HepG2 (cell line): ENCODE results near the gene SLC25A22. TPM values are rescaled to one million over a fixed set of nuclear protein-coding genes. Genes with fewer than 3 reads are reported as not detected.

Experiments used
- ATAC-seq: fragments of 200-7000 bp; cut with Tn5 transposase; 3 replicates; pipeline ENCODE4 v1.9.1; 2020; ENCODE audit warnings: mild to moderate bottlenecking, moderate library complexity
- BruUV-seq: library from RNA; stranded (reverse); fragments of 400-500 nt; replicated peaks from 2 replicates; lab custom pipeline; 2021; lab: Mats Ljungman, UMichigan
- CTCF ChIA-PET: fragments of 300-600 bp; formaldehyde crosslinking; extraction: SDS; loops from one replicate; lab custom pipeline; 2021; ENCODE audit warnings: low total read pairs, inconsistent platforms, low intra/inter-chr PET ratio; lab: Yijun Ruan, JAX
- POLR2A ChIA-PET: fragments of 350-600 bp; sonication (Branson Sonifier 250); formaldehyde crosslinking; loops from one replicate; lab custom pipeline; 2020; ENCODE audit warnings: antibody characterized with exemption, inconsistent platforms; lab: Yijun Ruan, JAX
- DNase-seq: peaks from one replicate; pipeline ENCODE4 v3.0.0-alpha.2; 2015; ENCODE audit warnings: low spot score
- FAIRE-seq: peaks from 3 replicates; lab custom pipeline; 2011; peaks lifted over from hg19 to GRCh38; lab: Jason Lieb, UNC
- H2AFZ ChIP-seq: one replicate; pipeline ENCODE4 v1.6.1; 2011; ENCODE audit warnings: low read length, inconsistent platforms
- H3K27ac ChIP-seq: fragments of 300-600 bp; 3 replicates; pipeline ENCODE4 v1.8.0; 2011; ENCODE audit warnings: mixed run types, mild to moderate bottlenecking, mixed read lengths, low read length, inconsistent platforms; ENCODE audit not compliant: insufficient read depth; ENCODE audit errors: extremely low read length
- H3K27me3 ChIP-seq, 2 experiments: fragments of 200-600 bp in 1 of 2; 2 replicates in 1 of 2; 3 replicates in 1 of 2; pipeline versions ENCODE4 v1.6.0 to v1.8.0; 2011; ENCODE audit warnings: low read length in 2 of 2, mild to moderate bottlenecking in 2 of 2, moderate library complexity in 2 of 2, inconsistent platforms in 1 of 2; ENCODE audit not compliant: insufficient read depth in 2 of 2, control insufficient read depth in 1 of 2
- H3K36me3 ChIP-seq, 2 experiments: fragments of 200-600 bp in 1 of 2; replicated peaks in 1 of 2; 2 replicates in 1 of 2; 3 replicates in 1 of 2; pipeline versions ENCODE4 v1.5.1 to v1.8.0; 2011; ENCODE audit warnings: low read length in 2 of 2, inconsistent platforms in 1 of 2; ENCODE audit not compliant: insufficient read depth in 2 of 2, control insufficient read depth in 1 of 2
- H3K4me1 ChIP-seq: 2 replicates; pipeline ENCODE4 v1.5.1; 2012; ENCODE audit warnings: low read length, inconsistent platforms; ENCODE audit not compliant: insufficient read depth
- H3K4me2 ChIP-seq: 2 replicates; pipeline ENCODE4 v1.6.0; 2011; ENCODE audit warnings: low read depth, low read length, inconsistent platforms
- H3K4me3 ChIP-seq, 3 experiments: fragments of 200-600 bp in 1 of 3; sonication (generic), shearing (Covaris generic) in 1 of 3; replicated peaks in 1 of 3; 2 replicates each; pipeline ENCODE4 v1.5.1; 2011 to 2016; ENCODE audit warnings: low read length in 3 of 3, inconsistent platforms in 2 of 3, low read depth in 2 of 3, mild to moderate bottlenecking in 2 of 3, control low read depth in 1 of 3, mixed read lengths in 1 of 3; ENCODE audit not compliant: insufficient read depth in 1 of 3
- H3K79me2 ChIP-seq: one replicate; pipeline ENCODE4 v1.6.1; 2011; ENCODE audit warnings: low read length, inconsistent platforms; ENCODE audit not compliant: insufficient read depth
- H3K9ac ChIP-seq: 2 replicates; pipeline ENCODE4 v1.6.0; 2011; ENCODE audit warnings: mild to moderate bottlenecking, low read depth, low read length, inconsistent platforms; ENCODE audit not compliant: insufficient read depth
- H3K9me3 ChIP-seq: 2 replicates; pipeline ENCODE4 v1.5.1; 2012; ENCODE audit warnings: mild to moderate bottlenecking, low read length
- H4K20me1 ChIP-seq: 2 replicates; pipeline ENCODE4 v1.6.0; 2011; ENCODE audit warnings: inconsistent platforms, mild to moderate bottlenecking, low read length, moderate library complexity; ENCODE audit not compliant: insufficient read depth
- AGO2 ChIP-seq: fragments of 200-400 bp; formaldehyde crosslinking; optimal IDR thresholded peaks from 2 replicates; pipeline ENCODE3; 2017; ENCODE audit warnings: mild to moderate bottlenecking, low read depth, low read length, moderate library complexity
- ATF1 ChIP-seq: IDR thresholded peaks from 2 replicates; pipeline ENCODE4 v1.6.1; 2016; ENCODE audit warnings: mild to moderate bottlenecking, control low read depth
- BHLHE40 ChIP-seq: IDR thresholded peaks from 2 replicates; pipeline ENCODE4 v1.6.1; 2011; ENCODE audit warnings: low read length, improper control_type of control experiment
- CEBPB ChIP-seq: IDR thresholded peaks from 2 replicates; pipeline ENCODE4 v1.6.1; 2011; ENCODE audit warnings: low read depth, low read length, improper control_type of control experiment, borderline replicate concordance
- CSRNP1 ChIP-seq: sonication (generic); formaldehyde crosslinking; IDR thresholded peaks from 2 replicates; pipeline ENCODE4 v1.8.1; 2023; ENCODE audit warnings: mild to moderate bottlenecking, missing genetic modification reagents
- DMAP1 ChIP-seq: IDR thresholded peaks from 2 replicates; pipeline ENCODE4 v1.6.1; 2016
- HOXA5 ChIP-seq: sonication (generic); formaldehyde crosslinking; IDR thresholded peaks from 2 replicates; pipeline ENCODE4 v1.4.0; 2020; ENCODE audit warnings: missing genetic modification reagents
- NCOA5 ChIP-seq: sonication (generic); formaldehyde crosslinking; IDR thresholded peaks from 2 replicates; pipeline ENCODE4 v1.4.0; 2020; ENCODE audit warnings: missing genetic modification reagents
- PITX1 ChIP-seq: sonication (generic); formaldehyde crosslinking; IDR thresholded peaks from 2 replicates; pipeline ENCODE4 v1.5.1; 2020; ENCODE audit warnings: mild to moderate bottlenecking, missing genetic modification reagents
- REST ChIP-seq, 2 experiments: IDR thresholded peaks; 2 replicates each; pipeline ENCODE4 v1.6.1; 2011 to 2012; ENCODE audit warnings: low read length in 2 of 2, borderline replicate concordance in 1 of 2, low read depth in 1 of 2, mild to moderate bottlenecking in 1 of 2, moderate library complexity in 1 of 2
- SCMH1 ChIP-seq: sonication (generic); formaldehyde crosslinking; IDR thresholded peaks from 2 replicates; pipeline ENCODE4 v1.9.0; 2021; ENCODE audit warnings: missing genetic modification reagents, mild to moderate bottlenecking, borderline replicate concordance
- SMARCC2 ChIP-seq: fragments of 450-650 bp; IDR thresholded peaks from 2 replicates; pipeline ENCODE4 v1.6.1; 2017; ENCODE audit warnings: antibody characterized with exemption, mild to moderate bottlenecking
- SRSF9 ChIP-seq: fragments of 200-400 bp; formaldehyde crosslinking; IDR thresholded peaks from 2 replicates; pipeline ENCODE4 v1.6.1; 2018; ENCODE audit warnings: borderline replicate concordance, mild to moderate bottlenecking, low read depth, low read length; ENCODE audit not compliant: insufficient read depth, poor library complexity, severe bottlenecking
- SRY ChIP-seq: sonication (generic); formaldehyde crosslinking; IDR thresholded peaks from 2 replicates; pipeline ENCODE4 v1.8.0; 2022; ENCODE audit warnings: mild to moderate bottlenecking, missing genetic modification reagents
- TOPORS ChIP-seq: sonication (generic); formaldehyde crosslinking; IDR thresholded peaks from 2 replicates; pipeline ENCODE4 v1.8.0; 2023; ENCODE audit warnings: mild to moderate bottlenecking, missing genetic modification reagents
- ZBTB42 ChIP-seq: sonication (generic); formaldehyde crosslinking; IDR thresholded peaks from 2 replicates; pipeline ENCODE4 v1.5.0; 2020; ENCODE audit warnings: mild to moderate bottlenecking, missing genetic modification reagents
- ZNF143 ChIP-seq: sonication (generic); formaldehyde crosslinking; IDR thresholded peaks from 2 replicates; pipeline ENCODE4 v1.4.0; 2020; ENCODE audit warnings: missing genetic modification reagents
- ZNF510 ChIP-seq: sonication (generic); formaldehyde crosslinking; IDR thresholded peaks from 2 replicates; pipeline ENCODE4 v1.4.0; 2020; ENCODE audit warnings: low read depth, mild to moderate bottlenecking, missing genetic modification reagents
- ZNF576 ChIP-seq: sonication (generic); formaldehyde crosslinking; IDR thresholded peaks from 2 replicates; pipeline ENCODE4 v1.4.0; 2020; ENCODE audit warnings: mild to moderate bottlenecking, missing genetic modification reagents
- WGBS: methylation state at CpG from one replicate; pipeline ENCODE4 v1.1.6; 2017; ENCODE audit warnings: low lambda C conversion rate; 5-methylcytosine and 5-hydroxymethylcytosine counted together
- in situ Hi-C: cut with HindIII; loops from 2 replicates; pipeline ENCODE4 v1.10.0; 2017; ENCODE audit warnings: low pct_unique_long_range_greater_than_20kb; ENCODE audit not compliant: extremely low pct_ligation_motif_present
- intact Hi-C: fragments of 100-400 bp; cut with micrococcal nuclease; formaldehyde crosslinking; loops from one replicate; pipeline ENCODE4 v1.10.0; 2022; ENCODE audit not compliant: unreplicated experiment
- polyA plus RNA-seq, 8 experiments: library from polyadenylated mRNA; depleted of rRNA in 3 of 8; stranded (reverse) in 7 of 8; unstranded in 1 of 8; fragments of >200 nt; fragmentation: Illumina TruSeq in 4 of 8; extraction: Trizol in 4 of 8; gene quantifications; 2 replicates each; pipeline versions ENCODE4 v1.2.1 to v1.2.3, GENCODE V29; 2011 to 2016; ENCODE audit warnings: low read depth in 4 of 8, missing spikeins in 1 of 8, mixed read lengths in 1 of 8; ENCODE audit not compliant: insufficient read depth in 1 of 8
- total RNA-seq, 5 experiments: library from RNA; depleted of rRNA; stranded (reverse); fragments of >200 nt; fragmentation: Illumina TruSeq; extraction: Trizol; gene quantifications; 2 replicates each; pipeline ENCODE4 v1.2.3, GENCODE V29; 2016; ENCODE audit warnings: low read depth in 1 of 5

The SLC25A22 gene
- total and polyA plus RNA-seq, 2 of the 13 experiments (the other 11 are each of a cell fraction or from before 2014, with no cell fraction given) = 12.4 to 19.2 TPM

GRCh38 chr11:838441-839279 is 40.6 kb upstream of the SLC25A22 start:
- Histone ChIP-seq H3K27me3 (no peaks in the 10 kb centered on the region), H3K9me3 (no peaks in the 10 kb centered on the region), H3K9ac (peak overlapping the region; percentile 47; the same call in 1 of the 2 replicates), H4K20me1 (peaks cover 20% of the 10 kb centered on the region; the same call in 1 of the 2 replicates), H3K4me3 (no peak overlapping the region), H3K79me2 (peaks cover 36% of the 10 kb centered on the region), H3K27ac (peak overlapping the region; percentile 53), H3K4me1 (peaks cover 63% of the 10 kb centered on the region), H3K4me2 (peak overlapping the region; percentile 19), H3K36me3 (peaks cover 9 to 36% of the 10 kb centered on the region in 2 experiments), H2AFZ (no peak overlapping the region)
- no TSS peak for BruUV-seq
- 38% methylated on average over 11 of the region's 17 CpGs for WGBS
- POLR2A ChIA-PET = interaction anchor here (0.7 to 16.1 kb wide), 6 partner anchors 9 to 83 kb away, joined by 3 to 264 read pairs (median 10); partner anchors contain the start of genes CD151, CRACR2B, PIDD1 and PNPLA2
- FAIRE-seq = peak; percentile 95
- intact Hi-C loops (no loop called here), in situ Hi-C loops (no loop called here)
- DNase-seq = peak; percentile 82
- CTCF ChIA-PET = no interaction called here
- peak; percentile 46 for ATAC-seq
- TF ChIP-seq DMAP1 (CRISPR knock-in tag) = peak; percentile 99
- TF ChIP-seq ZBTB42 = no peak
- TF ChIP-seq SRY = 0 out of 2 replicates have a peak, but pooled peaks have one; percentile 56
- TF ChIP-seq NCOA5 (CRISPR knock-in tag) = no peak
- no peak for TF ChIP-seq ZNF143 (CRISPR knock-in tag)
- TF ChIP-seq AGO2 = peak; percentile 67
- no peak for TF ChIP-seq HOXA5 (CRISPR knock-in tag)
- no peak for TF ChIP-seq BHLHE40
- no peak for TF ChIP-seq SCMH1
- TF ChIP-seq TOPORS (CRISPR knock-in tag) = 0 out of 2 replicates have a peak, but pooled peaks have one; percentile 23
- 0 out of 4 replicates have a peak, but pooled peaks of 1 of the 2 experiments have one; percentile 16 for TF ChIP-seq REST (IDR thresholded peaks at IDR 0.05; ENCODE audit: borderline replicate concordance in 1 of 2, low read depth in 1 of 2, low read length in 2 of 2)
- TF ChIP-seq SRSF9 = no peak
- 0 out of 2 replicates have a peak, but pooled peaks have one; percentile 48 for TF ChIP-seq ZNF510
- TF ChIP-seq CSRNP1 (CRISPR knock-in tag) = peak; percentile 33; the same call in 1 of the 2 replicates
- no peak for TF ChIP-seq SMARCC2
- peak; percentile 78; the same call in 1 of the 2 replicates for TF ChIP-seq PITX1 (CRISPR knock-in tag)
- TF ChIP-seq ZNF576 (CRISPR knock-in tag) = no peak
- no peak for TF ChIP-seq CEBPB
- TF ChIP-seq ATF1 (CRISPR knock-in tag) = no peak
